CMK (cell line): ENCODE data around the gene KRT38.

Source experiments
- DNase-seq: peaks from one replicate; pipeline ENCODE4 v3.0.0-alpha.2; 2010; ENCODE audit warnings: low read depth

Gene KRT38

DNA sequence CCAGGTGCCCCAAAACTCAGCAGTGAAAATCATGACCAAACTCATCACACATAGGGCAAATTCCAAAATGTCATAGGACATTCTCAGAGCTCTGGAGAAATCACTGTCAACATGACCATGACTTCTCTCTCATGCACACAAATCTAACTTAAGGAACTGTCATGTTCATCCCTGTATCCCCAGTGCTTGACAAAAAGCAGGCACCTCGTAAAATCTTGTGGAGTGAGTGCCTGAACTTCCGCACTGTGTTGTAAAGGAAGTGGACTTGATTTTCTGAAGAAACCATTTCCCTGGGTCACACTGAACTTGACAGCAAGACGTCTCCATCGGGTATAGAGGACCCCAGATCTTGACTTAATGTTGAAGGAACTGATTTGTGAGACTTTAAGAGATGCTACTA, 19.2 kb downstream of the KRT38 start:
- no peak for DNase-seq

- DNase-seq: no peak
Observed at GRCh38 chr17:41421116-41421515, 19.7 kb downstream of the KRT38 start.

DNA sequence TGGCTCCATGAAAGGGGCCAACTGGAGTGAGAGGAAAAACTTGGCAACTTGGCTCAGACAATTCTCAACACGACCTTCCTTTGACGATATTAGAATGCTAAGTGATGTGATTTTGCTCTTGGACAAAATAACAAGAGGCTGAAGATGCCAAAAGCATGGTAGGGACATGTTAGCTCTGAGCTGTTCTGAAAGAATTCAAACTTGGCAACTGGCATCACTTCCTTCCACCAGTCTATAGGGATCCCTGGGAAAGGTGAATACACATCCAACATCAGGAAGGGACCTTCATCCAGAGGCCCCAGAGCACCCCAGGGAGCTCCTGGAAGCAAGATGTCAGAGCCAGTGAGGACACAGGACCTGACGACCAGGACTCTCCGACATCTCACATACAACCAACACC, 20.6 kb downstream of the KRT38 start:
- DNase-seq: no peak

DNA sequence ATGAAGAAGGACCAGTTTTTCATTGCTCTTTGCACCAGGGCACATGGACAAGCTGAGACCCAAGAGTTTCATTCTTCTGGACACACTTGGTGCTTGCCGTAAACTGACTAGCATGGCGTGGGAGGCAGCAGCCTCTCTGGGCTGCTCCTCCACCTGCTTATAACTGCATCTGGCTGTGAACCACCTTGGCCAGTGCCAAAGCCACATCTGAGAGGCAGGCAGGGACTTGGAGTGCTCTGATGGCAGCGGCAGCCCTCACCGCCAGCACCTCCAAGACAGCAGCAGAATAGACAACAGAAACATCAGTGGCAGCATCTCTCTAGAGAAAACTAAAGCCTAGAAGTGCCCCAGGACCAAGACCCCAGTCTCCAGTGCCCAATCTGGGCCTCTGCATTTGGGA, 21.1 kb downstream of the KRT38 start:
- no peak for DNase-seq

DNA sequence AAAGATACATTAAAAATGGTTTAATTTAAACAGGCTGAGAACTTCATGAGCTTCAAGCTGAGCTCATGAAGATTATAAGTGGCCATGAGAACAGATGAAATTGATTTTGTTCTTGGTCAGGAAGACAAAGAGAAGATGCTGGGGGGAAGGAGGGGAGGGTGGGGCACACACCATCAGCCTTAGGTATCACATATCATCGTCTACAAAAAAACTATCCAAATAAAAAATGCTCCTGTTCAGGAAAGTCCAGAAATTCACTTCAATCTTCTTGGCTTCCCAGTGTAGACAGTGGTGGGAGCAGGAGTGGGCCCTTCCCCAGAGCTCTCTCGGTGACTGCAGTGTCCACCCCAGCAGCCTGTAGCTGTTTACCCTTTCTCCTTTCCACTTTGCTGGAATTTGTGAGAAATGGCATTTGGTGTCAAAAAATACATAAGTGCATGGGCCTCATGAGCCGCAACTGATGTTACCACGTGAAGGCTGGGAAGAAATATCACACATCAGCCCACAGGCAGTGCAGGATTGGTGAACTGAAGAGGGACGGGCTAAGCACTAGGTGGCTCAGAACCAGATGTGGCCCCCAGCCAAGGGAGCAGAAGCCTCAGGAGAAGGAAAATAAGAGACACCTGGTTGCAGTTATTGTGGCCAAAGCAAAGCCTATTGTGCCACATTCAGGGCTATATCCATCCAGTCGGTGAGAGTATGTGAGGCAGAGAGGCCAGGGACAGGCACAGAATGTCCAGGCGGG, 22.5 kb downstream of the KRT38 start:
- no peak for DNase-seq

GRCh38 chr17:41417576-41418015, 23.2 kb downstream of the KRT38 start:
- DNase-seq: no peak

- no peak for DNase-seq
Observed at GRCh38 chr17:41417127-41417526, 23.7 kb downstream of the KRT38 start.

GRCh38 chr17:41416479-41416878, 24.3 kb downstream of the KRT38 start:
- no peak for DNase-seq

- no peak for DNase-seq
Observed at GRCh38 chr17:41415833-41416335, 24.9 kb downstream of the KRT38 start.

DNA sequence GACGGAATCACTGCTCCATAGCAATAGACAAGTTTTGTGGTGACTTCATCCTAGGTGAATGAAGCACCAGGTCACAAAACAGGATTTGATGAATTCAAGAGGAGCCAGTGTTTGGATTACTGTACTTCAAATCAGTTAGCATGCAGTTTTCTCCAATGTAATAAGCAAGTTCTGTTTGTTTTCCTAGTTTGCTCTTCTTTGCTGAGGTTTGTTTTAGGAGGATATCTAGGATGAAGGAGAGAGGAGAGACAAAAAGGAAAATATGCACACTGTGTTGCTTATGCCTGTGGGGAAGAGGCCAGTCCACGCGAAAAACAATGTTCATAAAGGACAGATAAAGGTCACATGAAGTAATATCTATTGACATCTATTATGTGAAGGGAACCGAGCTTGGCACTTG, 25.4 kb downstream of the KRT38 start:
- no peak for DNase-seq

GRCh38 chr17:41413982-41414381, 26.8 kb downstream of the KRT38 start:
- DNase-seq: no peak

- no peak for DNase-seq
Observed at GRCh38 chr17:41413353-41413957, 27.3 kb downstream of the KRT38 start.

DNA sequence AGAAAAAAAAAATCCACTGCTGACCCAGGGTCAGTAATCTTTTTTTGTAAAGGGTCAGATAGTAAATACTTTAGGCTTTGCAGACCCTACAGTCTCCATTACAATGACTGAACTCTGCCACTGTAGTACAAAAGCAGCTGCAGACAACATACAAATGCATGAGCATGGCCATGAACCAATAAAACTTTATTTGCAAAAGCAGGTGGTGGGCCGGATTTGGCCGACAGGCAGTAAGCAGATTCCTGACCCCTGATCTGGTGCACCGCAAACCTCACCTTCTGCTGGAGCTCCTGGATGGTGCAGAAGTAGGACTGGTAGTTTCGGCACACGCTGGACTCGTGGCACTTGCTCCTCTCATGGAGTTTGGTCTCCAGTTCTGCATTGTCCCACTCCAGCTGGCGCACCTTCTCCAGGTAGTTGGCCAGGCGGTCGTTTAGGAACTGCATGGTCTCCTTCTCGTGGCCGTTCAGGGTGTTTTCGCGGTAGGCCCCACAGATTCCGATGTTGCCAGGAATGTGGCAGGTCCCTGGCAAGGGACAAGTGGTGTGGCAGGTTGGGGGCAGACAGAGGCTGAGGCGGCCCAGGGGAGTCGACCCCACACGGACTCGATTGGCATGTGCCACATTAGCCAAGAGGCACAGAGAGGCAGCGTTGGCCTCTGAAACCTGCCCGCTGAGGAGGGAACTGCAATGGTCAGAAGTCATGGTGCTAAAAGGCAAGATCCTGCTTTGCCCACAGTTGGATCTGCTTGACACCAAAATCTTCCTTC, 29.5 kb downstream of the KRT38 start:
- DNase-seq: no peak

- no peak for DNase-seq
Observed at GRCh38 chr17:41407226-41407625, 33.6 kb downstream of the KRT38 start.

DNA sequence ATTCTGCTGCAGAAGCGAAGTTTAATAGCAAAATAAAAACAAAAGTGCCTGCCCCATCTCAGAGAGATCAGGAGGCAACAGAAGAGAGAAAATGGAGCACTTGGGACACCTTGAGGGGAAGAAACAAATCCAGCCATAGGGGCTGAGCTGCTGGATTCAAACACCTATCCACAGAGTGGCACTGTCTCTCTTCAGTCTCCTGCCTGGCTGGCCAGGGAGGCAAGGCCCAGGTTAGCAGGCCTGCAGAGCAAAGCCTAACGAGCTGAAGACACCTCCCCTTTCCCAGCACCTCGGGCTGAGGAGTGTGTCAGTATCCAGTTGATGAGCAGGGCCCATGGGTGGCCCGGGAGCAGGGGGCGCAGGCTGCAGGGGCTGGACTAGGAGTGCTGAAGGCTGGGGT, 34.6 kb downstream of the KRT38 start:
- no peak for DNase-seq

DNA sequence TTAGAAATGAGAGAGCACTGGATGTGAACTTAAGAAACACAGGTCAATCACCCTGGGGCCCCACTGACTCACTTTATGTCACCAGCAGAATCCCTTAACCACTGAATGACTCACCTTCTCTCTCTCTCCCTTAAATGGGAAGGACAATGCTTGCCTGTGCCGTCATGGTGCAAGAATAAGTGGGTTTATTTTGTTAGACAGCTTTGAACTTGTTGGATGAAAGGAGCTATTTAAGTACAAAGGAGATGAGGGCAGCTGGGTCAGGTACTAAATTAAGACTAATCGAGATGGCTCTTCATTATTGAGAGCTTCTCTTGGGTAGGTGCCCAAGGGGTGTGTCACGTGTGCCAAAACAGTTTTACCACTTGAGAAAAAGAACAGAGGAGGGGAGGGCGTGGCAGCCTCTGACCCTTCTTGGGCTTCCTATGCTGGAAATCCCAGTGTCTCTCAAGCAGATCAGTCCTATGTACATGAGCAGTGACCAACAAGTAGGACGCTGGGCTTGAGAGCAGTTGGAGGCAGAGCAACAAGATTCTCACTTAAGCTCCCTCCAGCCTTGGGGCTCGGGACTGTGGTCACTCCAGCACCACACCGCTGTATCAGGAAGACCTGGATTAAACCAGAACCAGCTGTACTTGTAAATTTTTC, 36.6 kb downstream of the KRT38 start:
- no peak for DNase-seq

DNA sequence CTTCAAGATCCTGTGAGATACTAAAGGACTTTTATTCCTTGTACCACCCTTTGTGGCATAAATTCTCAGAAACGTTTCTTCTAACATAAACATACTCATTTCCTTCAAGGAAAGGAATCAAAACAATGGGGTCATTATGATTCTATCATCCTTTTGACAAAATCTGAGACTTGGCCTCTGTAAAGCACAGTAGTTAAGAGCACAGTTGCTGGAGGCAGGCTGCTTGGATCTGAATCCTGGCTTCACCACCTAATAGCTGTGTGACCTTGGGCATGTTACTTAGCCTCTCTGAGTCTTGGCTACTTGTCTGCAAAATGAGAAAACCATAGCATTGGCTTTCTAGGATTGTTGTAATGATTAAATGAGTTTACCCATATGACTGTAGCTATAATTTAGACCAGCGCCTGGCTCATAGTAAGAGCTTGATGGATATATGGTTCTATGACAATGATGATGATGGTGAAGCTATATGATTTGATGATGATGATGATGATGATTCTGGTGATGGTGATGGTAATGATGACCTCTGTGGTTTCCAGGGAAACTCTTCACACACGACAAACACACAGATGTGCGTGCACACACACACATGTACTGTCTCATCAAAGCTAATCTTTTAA, 37.3 kb downstream of the KRT38 start:
- DNase-seq: no peak

DNA sequence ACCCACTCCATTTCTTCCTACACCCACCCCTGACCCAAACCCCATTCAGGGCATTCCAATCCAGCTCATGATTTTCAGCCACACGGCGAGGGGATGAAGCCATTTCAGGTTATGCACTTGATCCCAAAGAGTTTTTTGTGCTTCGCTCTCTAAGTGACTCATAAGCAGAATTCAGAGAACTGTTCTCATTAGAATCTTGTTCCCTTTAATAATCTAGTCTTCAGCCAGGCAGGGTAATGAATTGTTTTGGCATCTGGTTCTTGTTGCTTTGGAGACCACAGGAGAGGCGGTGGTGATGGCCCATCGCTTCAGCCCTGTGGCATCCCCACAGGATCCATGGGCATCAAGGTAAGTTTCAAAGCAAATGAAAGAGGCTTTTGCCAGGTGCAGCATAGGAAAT, 38.6 kb downstream of the KRT38 start:
- no peak for DNase-seq

DNA sequence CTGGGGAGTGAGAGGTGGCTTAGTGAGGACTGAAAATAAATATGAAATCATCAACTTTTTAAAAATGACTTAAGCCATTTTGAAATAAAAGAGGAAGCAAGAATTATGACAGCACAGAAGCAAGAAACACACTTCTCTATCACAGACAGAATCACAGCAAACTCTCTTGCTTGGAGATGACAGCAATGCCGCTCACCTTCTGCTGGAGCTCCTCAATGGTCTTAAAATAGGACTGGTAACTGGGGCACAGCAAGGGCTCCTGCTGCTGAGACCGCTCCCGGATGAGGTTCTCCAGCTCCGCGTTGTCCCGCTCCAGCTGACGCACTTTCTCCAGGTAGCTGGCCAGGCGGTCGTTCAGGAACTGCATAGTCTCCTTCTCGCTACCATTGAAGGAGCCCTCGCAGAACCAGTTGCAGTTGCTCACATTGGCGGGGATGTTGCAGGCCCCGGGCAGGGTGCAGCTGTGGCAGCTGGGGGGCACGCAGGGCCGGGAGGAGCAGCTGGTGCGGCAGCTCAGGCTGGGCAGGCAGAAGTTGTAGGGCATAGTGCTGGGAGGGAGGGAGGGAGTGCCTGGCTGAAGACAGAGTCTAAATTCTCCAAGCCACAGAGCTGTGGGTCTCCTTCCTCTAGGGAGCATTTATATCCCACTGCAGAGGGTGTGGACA, 43.7 kb downstream of the KRT38 start, which contains the start of gene KRT31:
KRT31 (minus strand) TSS at position 613 of the 665 bp plus-strand sequence; CDS start at position 544, 69 bp downstream.
- DNase-seq: no peak

DNA sequence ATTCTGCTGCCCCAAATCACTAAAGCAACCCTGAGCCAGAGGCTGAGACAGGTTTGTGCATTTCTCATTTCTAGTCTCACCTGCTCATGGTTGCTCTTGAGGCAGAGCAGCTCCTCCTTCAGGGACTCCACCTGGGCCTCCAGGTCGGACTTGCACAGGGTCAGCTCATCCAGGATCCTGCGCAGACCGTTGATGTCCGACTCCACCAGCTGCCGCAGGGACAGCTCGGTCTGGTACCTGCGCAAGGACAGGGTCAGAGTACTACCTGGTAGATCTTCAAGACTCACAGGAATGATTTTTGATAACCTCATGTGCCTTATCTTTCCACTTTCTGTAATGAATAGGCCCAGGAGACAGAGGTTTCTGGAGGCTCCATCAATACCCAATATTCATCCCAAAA, 44.4 kb downstream of the KRT38 start:
- DNase-seq: no peak

- no peak for DNase-seq
Observed at GRCh38 chr17:41395611-41396010, 45.2 kb downstream of the KRT38 start.
